HCT116 (cell line): ENCODE data around the gene TAF4. TPM values are rescaled to one million over a fixed set of nuclear protein-coding genes. Genes with fewer than 3 reads are reported as not detected.

ENCODE experiments used
- ATAC-seq: fragments of 200-7000 bp; cut with Tn5 transposase; 2 replicates; pipeline ENCODE4 v1.9.1; 2020; ENCODE audit warnings: mild to moderate bottlenecking, moderate library complexity
- BruUV-seq: library from RNA; stranded (reverse); fragments of 400-500 nt; replicated peaks from 2 replicates; lab custom pipeline; 2021; lab: Mats Ljungman, UMichigan
- CTCF ChIA-PET: fragments of 300-600 bp; sonication (Branson Sonifier 250); formaldehyde crosslinking; loops from one replicate; lab custom pipeline; 2021; ENCODE audit warnings: antibody characterized with exemption; lab: Charles Lee
- POLR2A ChIA-PET: fragments of 300-600, 350-600 bp; sonication (Branson Sonifier 250); formaldehyde crosslinking; loops from one replicate; lab custom pipeline; 2021; ENCODE audit warnings: antibody characterized with exemption; lab: Charles Lee
- RAD21 ChIA-PET, 2 experiments: fragments of 300-600 bp; sonication (Branson Sonifier 250); formaldehyde crosslinking; loops; one replicate each; lab custom pipeline; 2023; ENCODE audit warnings: low total read pairs in 2 of 2; ENCODE audit not compliant: uncharacterized antibody in 2 of 2, unreplicated experiment in 2 of 2, low non-redundant PET in 1 of 2; lab: Charles Lee
- DNase-seq: peaks from one replicate; pipeline ENCODE4 v3.0.0-alpha.2; 2010; ENCODE audit warnings: low read depth, low spot score
- H2AFZ ChIP-seq: fragments of 200-600 bp; shearing (Covaris generic), sonication (generic); 2 replicates; pipeline ENCODE4 v1.6.1; 2017; ENCODE audit warnings: low read depth, mixed run types, mixed read lengths, antibody characterized with exemption, low read length; ENCODE audit not compliant: poor library complexity, severe bottlenecking
- H3K27ac ChIP-seq: 2 replicates; pipeline ENCODE4 v1.5.1; 2012; ENCODE audit warnings: low read depth, low read length
- H3K27me3 ChIP-seq: fragments of 200-600 bp; sonication (generic); 2 replicates; pipeline ENCODE4 v1.6.1; 2016; ENCODE audit warnings: mixed run types, low read length, mixed read lengths; ENCODE audit not compliant: insufficient read depth
- H3K36me3 ChIP-seq, 2 experiments: fragments of 200-500 bp in 1 of 2; fragments of 200-600 bp in 1 of 2; sonication (Bioruptor generic) in 1 of 2; sonication (generic) in 1 of 2; 2 replicates each; pipeline versions ENCODE4 v1.5.1 to v1.6.1; 2014 to 2016; ENCODE audit warnings: low read length in 2 of 2, inconsistent platforms in 1 of 2, mixed read lengths in 1 of 2, mixed run types in 1 of 2; ENCODE audit not compliant: insufficient read depth in 2 of 2, control insufficient read depth in 1 of 2
- H3K4me1 ChIP-seq, 2 experiments: fragments of 200-600 bp in 1 of 2; sonication (generic) in 1 of 2; 2 replicates each; pipeline versions ENCODE4 v1.5.1 to v1.6.1; 2012 to 2017; ENCODE audit warnings: low read length in 2 of 2, inconsistent platforms in 1 of 2, mild to moderate bottlenecking in 1 of 2, mixed read lengths in 1 of 2, mixed run types in 1 of 2, moderate library complexity in 1 of 2; ENCODE audit not compliant: insufficient read depth in 2 of 2, control insufficient read depth in 1 of 2
- H3K4me2 ChIP-seq: fragments of 200-600 bp; sonication (generic); 2 replicates; pipeline ENCODE4 v1.6.1; 2017; ENCODE audit warnings: mixed run types, low read length, mixed read lengths
- H3K4me3 ChIP-seq, 2 experiments: fragments of 200-600 bp in 1 of 2; sonication (generic) in 1 of 2; replicated peaks in 1 of 2; 2 replicates each; pipeline ENCODE4 v1.5.1; 2011 to 2016; ENCODE audit warnings: low read length in 2 of 2, control low read depth in 1 of 2, low read depth in 1 of 2, mild to moderate bottlenecking in 1 of 2, mixed read lengths in 1 of 2, mixed run types in 1 of 2
- H3K79me2 ChIP-seq: fragments of 200-600 bp; sonication (generic); 2 replicates; pipeline ENCODE4 v1.6.1; 2017; ENCODE audit warnings: mild to moderate bottlenecking, mixed run types, low read length, moderate library complexity, mixed read lengths; ENCODE audit not compliant: insufficient read depth
- H3K9ac ChIP-seq: fragments of 200-600 bp; sonication (generic); 2 replicates; pipeline ENCODE4 v1.6.1; 2016; ENCODE audit warnings: low read length, mixed read lengths
- H3K9me2 ChIP-seq: fragments of 200-600 bp; sonication (generic), shearing (Covaris generic); 2 replicates; pipeline ENCODE4 v1.6.1; 2017; ENCODE audit warnings: mixed run types, mild to moderate bottlenecking, moderate library complexity; ENCODE audit not compliant: insufficient read depth
- H3K9me3 ChIP-seq, 2 experiments: fragments of 200-500 bp in 1 of 2; fragments of 200-600 bp in 1 of 2; sonication (Bioruptor generic) in 1 of 2; sonication (generic) in 1 of 2; 2 replicates each; pipeline ENCODE4 v1.6.1; 2014 to 2017; ENCODE audit warnings: low read length in 2 of 2, mixed read lengths in 2 of 2, inconsistent platforms in 1 of 2, low read depth in 1 of 2, mild to moderate bottlenecking in 1 of 2, mixed run types in 1 of 2, moderate library complexity in 1 of 2; ENCODE audit not compliant: control insufficient read depth in 1 of 2, insufficient read depth in 1 of 2
- H4K20me1 ChIP-seq: fragments of 200-600 bp; sonication (generic), shearing (Covaris generic); 2 replicates; pipeline ENCODE4 v1.6.1; 2017; ENCODE audit warnings: mixed run types, mild to moderate bottlenecking, moderate library complexity; ENCODE audit not compliant: insufficient read depth
- CBX3 ChIP-seq: IDR thresholded peaks from 2 replicates; pipeline ENCODE4 v1.6.1; 2012; ENCODE audit warnings: low read depth
- EGR1 ChIP-seq: IDR thresholded peaks from 2 replicates; pipeline ENCODE4 v1.6.1; 2012; ENCODE audit warnings: low read depth
- FOSL1 ChIP-seq: IDR thresholded peaks from 2 replicates; pipeline ENCODE4 v1.6.1; 2012; ENCODE audit warnings: low read depth
- JUND ChIP-seq: IDR thresholded peaks from 2 replicates; pipeline ENCODE4 v1.6.1; 2012
- POLR2AphosphoS5 ChIP-seq: IDR thresholded peaks from 2 replicates; pipeline ENCODE4 v1.6.1; 2011; ENCODE audit warnings: mild to moderate bottlenecking, low read depth, low read length, moderate library complexity
- SIN3A ChIP-seq: IDR thresholded peaks from 2 replicates; pipeline ENCODE4 v1.6.1; 2012; ENCODE audit warnings: low read depth
- TCF7L2 ChIP-seq: IDR thresholded peaks from 2 replicates; pipeline ENCODE4 v1.7.0; 2011; ENCODE audit warnings: borderline replicate concordance, inconsistent platforms; ENCODE audit not compliant: insufficient read depth, insufficient read length; ENCODE audit errors: extremely low read depth
- YY1 ChIP-seq: IDR thresholded peaks from 2 replicates; pipeline ENCODE4 v1.6.1; 2011; ENCODE audit warnings: low read length, low read depth, moderate library complexity, mild to moderate bottlenecking; ENCODE audit not compliant: insufficient replicate concordance; ENCODE audit errors: extremely low read depth
- intact Hi-C: fragments of 100-400 bp; cut with micrococcal nuclease; formaldehyde crosslinking; loops from 2 replicates; pipeline ENCODE4 v1.10.0; 2022
- total RNA-seq: library from RNA; stranded (reverse); gene quantifications from one replicate; pipeline ENCODE4 v1.2.1, GENCODE V29; 2021; ENCODE audit not compliant: unreplicated experiment
- TF ChIP-seq, protein P1 (sequence below): IDR thresholded peaks from 2 replicates; pipeline ENCODE4 v1.6.1; 2012

Gene TAF4
- total RNA-seq, 1 experiment from 2014 or later: 26.8 TPM

GRCh38 chr20:62059401-62059800 is 6.3 kb downstream of the TAF4 start:
- BruUV-seq: no TSS peak
- H3K9me3 ChIP-seq: no peaks in the 10 kb centered on the region
- peaks cover 0 to 9% of the 10 kb centered on the region in 2 experiments; a peak in 3 of 4 replicates for H3K36me3 ChIP-seq
- peaks cover 4 to 12% of the 10 kb centered on the region in 2 experiments; a peak in 3 of 4 replicates for H3K4me1 ChIP-seq
- ChIA-PET CTCF (no interaction called here), RAD21 (no interaction called here), POLR2A (no interaction called here)
- no peak overlapping the region for H3K4me2 ChIP-seq
- H4K20me1 ChIP-seq: no peaks in the 10 kb centered on the region; the same call in 1 of the 2 replicates
- no peak for ATAC-seq
- H3K9ac ChIP-seq: no peak overlapping the region
- TF ChIP-seq EGR1: no peak
- no peak for TF ChIP-seq FOSL1
- peaks cover 88% of the 10 kb centered on the region for H3K79me2 ChIP-seq
- intact Hi-C loops: no loop called here
- H3K9me2 ChIP-seq: no peaks in the 10 kb centered on the region
- no peak for DNase-seq
- H2AFZ ChIP-seq: no peak overlapping the region
- H3K27me3 ChIP-seq: no peaks in the 10 kb centered on the region
- no peak overlapping the region for H3K4me3 ChIP-seq
- no peak overlapping the region for H3K27ac ChIP-seq

DNA sequence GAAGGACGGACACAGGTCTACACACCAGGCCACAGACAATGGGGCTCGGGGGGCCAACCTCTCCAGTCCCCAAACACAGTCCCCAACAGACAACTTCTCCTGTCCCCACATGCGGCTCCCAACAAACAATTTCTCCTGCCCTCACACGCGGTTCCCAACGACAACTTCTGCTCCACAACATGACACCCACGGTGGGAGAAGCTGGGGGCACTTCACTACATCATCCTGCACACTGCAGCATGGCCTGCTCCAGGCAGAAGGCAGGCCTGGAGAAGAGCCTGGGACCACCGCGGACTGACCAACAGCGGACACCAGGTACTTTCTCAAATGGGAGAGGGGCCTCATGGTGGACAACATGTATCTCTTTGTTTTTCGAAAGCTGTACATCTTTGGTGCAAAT is 6.7 kb downstream of the TAF4 start:
- TF ChIP-seq, protein P1, sequence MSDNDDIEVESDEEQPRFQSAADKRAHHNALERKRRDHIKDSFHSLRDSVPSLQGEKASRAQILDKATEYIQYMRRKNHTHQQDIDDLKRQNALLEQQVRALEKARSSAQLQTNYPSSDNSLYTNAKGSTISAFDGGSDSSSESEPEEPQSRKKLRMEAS: no peak
- TF ChIP-seq SIN3A (no peak), POLR2AphosphoS5 (no peak), JUND (no peak), YY1 (no peak), TCF7L2 (no peak), CBX3 (no peak)
- DNase-seq (no peak), ATAC-seq (no peak)
- H3K4me1 ChIP-seq: peaks cover 2 to 8% of the 10 kb centered on the region in 2 experiments; a peak in 2 of 4 replicates
- no peak overlapping the region for H3K9ac ChIP-seq
- H3K4me2 ChIP-seq: no peak overlapping the region
- no peak overlapping the region for H2AFZ ChIP-seq
- intact Hi-C loops: no loop called here
- no peaks in the 10 kb centered on the region; the same call in 1 of the 2 replicates for H4K20me1 ChIP-seq
- ChIA-PET RAD21 (no interaction called here), CTCF (no interaction called here), POLR2A (no interaction called here)
- no peak overlapping the region for H3K4me3 ChIP-seq
- no peaks in the 10 kb centered on the region for H3K27me3 ChIP-seq
- H3K27ac ChIP-seq: no peak overlapping the region
- peaks cover 0 to 9% of the 10 kb centered on the region in 2 experiments; a peak in 3 of 4 replicates for H3K36me3 ChIP-seq
- H3K9me2 ChIP-seq: no peaks in the 10 kb centered on the region
- no peaks in the 10 kb centered on the region for H3K9me3 ChIP-seq
- peaks cover 88% of the 10 kb centered on the region for H3K79me2 ChIP-seq
- no TSS peak for BruUV-seq
